Endothelial cell of umbilical vein (primary cell): ENCODE measurements around the gene SCPEP1. TPM values are rescaled to one million over a fixed set of nuclear protein-coding genes. Genes with fewer than 3 reads are reported as not detected.

Experiments
- BruUV-seq: library from RNA; stranded (reverse); fragments of 400-500 nt; replicated peaks from 2 replicates; lab custom pipeline; 2021; lab: Mats Ljungman, UMichigan
- CTCF ChIA-PET: fragments of 300-600, 350-600 bp; sonication (Branson Sonifier 250); formaldehyde crosslinking; loops from one replicate; lab custom pipeline; 2021; ENCODE audit warnings: antibody characterized with exemption, inconsistent platforms; lab: Charles Lee
- POLR2A ChIA-PET: fragments of 300-600, 350-600 bp; sonication (Branson Sonifier 250); formaldehyde crosslinking; loops from one replicate; lab custom pipeline; 2021; ENCODE audit warnings: antibody characterized with exemption, inconsistent platforms; lab: Charles Lee
- DNase-seq: peaks from one replicate; pipeline ENCODE4 v3.0.0-alpha.2; 2011; ENCODE audit warnings: low read depth, low spot score
- FAIRE-seq: peaks from 2 replicates; lab custom pipeline; 2011; peaks lifted over from hg19 to GRCh38; lab: Jason Lieb, UNC
- H2AFZ ChIP-seq: 2 replicates; pipeline ENCODE4 v1.6.0; 2012; ENCODE audit warnings: low read depth, low read length, control low read depth, inconsistent platforms
- H3K27ac ChIP-seq: 2 replicates; pipeline ENCODE4 v1.5.1; 2011; ENCODE audit warnings: low read depth, mild to moderate bottlenecking, control low read depth, low read length, moderate library complexity; ENCODE audit not compliant: insufficient read depth
- H3K27me3 ChIP-seq, 2 experiments: 2 replicates each; pipeline versions ENCODE4 v1.6.0 to v1.6.1; 2011; ENCODE audit warnings: low read length in 2 of 2, mixed read lengths in 1 of 2; ENCODE audit not compliant: control insufficient read depth in 2 of 2, insufficient read depth in 2 of 2
- H3K36me3 ChIP-seq, 2 experiments: 2 replicates in 1 of 2; 3 replicates in 1 of 2; pipeline ENCODE4 v1.5.1; 2011; ENCODE audit warnings: low read length in 2 of 2, mild to moderate bottlenecking in 1 of 2, moderate library complexity in 1 of 2; ENCODE audit not compliant: control insufficient read depth in 2 of 2, insufficient read depth in 2 of 2; ENCODE audit errors: extremely low read depth in 1 of 2
- H3K4me1 ChIP-seq: 3 replicates; pipeline ENCODE4 v1.5.1; 2011; ENCODE audit warnings: mild to moderate bottlenecking, low read length; ENCODE audit not compliant: control insufficient read depth, insufficient read depth; ENCODE audit errors: extremely low read depth
- H3K4me2 ChIP-seq: 2 replicates; pipeline ENCODE4 v1.6.1; 2011; ENCODE audit warnings: low read length, control low read depth, mixed read lengths; ENCODE audit not compliant: insufficient read depth
- H3K4me3 ChIP-seq, 3 experiments: fragments of 200-600 bp in 1 of 3; sonication (generic), shearing (Covaris generic) in 1 of 3; replicated peaks in 1 of 3; 2 replicates each; pipeline ENCODE4 v1.5.1; 2011 to 2016; ENCODE audit warnings: control low read depth in 3 of 3, low read length in 3 of 3, mild to moderate bottlenecking in 2 of 3, inconsistent platforms in 1 of 3, low read depth in 1 of 3, moderate library complexity in 1 of 3; ENCODE audit not compliant: insufficient read depth in 1 of 3
- H3K79me2 ChIP-seq: 2 replicates; pipeline ENCODE4 v1.6.0; 2012; ENCODE audit warnings: low read length, inconsistent platforms; ENCODE audit not compliant: control insufficient read depth, insufficient read depth
- H3K9ac ChIP-seq: replicated peaks from 2 replicates; pipeline ENCODE3; 2011; ENCODE audit warnings: low read length, control low read depth; ENCODE audit not compliant: insufficient read depth; ENCODE audit errors: extremely low read depth
- H3K9me1 ChIP-seq: replicated peaks from 3 replicates; pipeline ENCODE4 v1.6.0; 2011; ENCODE audit warnings: mild to moderate bottlenecking, low read length; ENCODE audit not compliant: control insufficient read depth, insufficient read depth; ENCODE audit errors: extremely low read depth
- H3K9me3 ChIP-seq: replicated peaks from 2 replicates; pipeline ENCODE4 v1.5.1; 2012; ENCODE audit warnings: low read length, inconsistent platforms; ENCODE audit not compliant: control insufficient read depth, insufficient read depth
- H4K20me1 ChIP-seq: replicated peaks from 2 replicates; pipeline ENCODE3; 2011; ENCODE audit warnings: mild to moderate bottlenecking, low read length; ENCODE audit not compliant: control insufficient read depth, insufficient read depth; ENCODE audit errors: extremely low read depth
- CTCF ChIP-seq, 2 donors: IDR thresholded peaks; 1 replicate in 1 of 2; 2 replicates in 1 of 2; pipeline ENCODE4 v1.5.1; 2011; ENCODE audit warnings: low read length in 2 of 2, mild to moderate bottlenecking in 2 of 2, moderate library complexity in 2 of 2, control low read depth in 1 of 2, inconsistent platforms in 1 of 2, low read depth in 1 of 2; ENCODE audit not compliant: insufficient read depth in 1 of 2; ENCODE audit errors: extremely low read depth in 1 of 2
- EZH2 ChIP-seq: IDR thresholded peaks from 2 replicates; pipeline ENCODE4 v1.6.1; 2012; ENCODE audit warnings: borderline replicate concordance, low read depth, mild to moderate bottlenecking, moderate library complexity, low read length, inconsistent platforms; ENCODE audit not compliant: severe bottlenecking
- FOS ChIP-seq: IDR thresholded peaks from 2 replicates; pipeline ENCODE4 v1.6.1; 2011; ENCODE audit warnings: mild to moderate bottlenecking, low read length, moderate library complexity, borderline replicate concordance; ENCODE audit not compliant: insufficient read depth
- GATA2 ChIP-seq: IDR thresholded peaks from 2 replicates; pipeline ENCODE4 v1.7.0; 2011; ENCODE audit warnings: low read depth, mild to moderate bottlenecking, moderate library complexity, mixed read lengths, low read length; ENCODE audit not compliant: insufficient read length, insufficient read depth
- JUN ChIP-seq: IDR thresholded peaks from 2 replicates; pipeline ENCODE4 v1.6.1; 2011; ENCODE audit warnings: borderline replicate concordance, low read depth; ENCODE audit not compliant: insufficient read length, insufficient read depth
- MYC ChIP-seq: IDR thresholded peaks from one replicate; pipeline ENCODE4 v1.6.1; 2011; ENCODE audit warnings: mild to moderate bottlenecking, low read depth, low read length
- POLR2A ChIP-seq: IDR thresholded peaks from 2 replicates; pipeline ENCODE4 v1.6.1; 2012; ENCODE audit warnings: low read depth, mild to moderate bottlenecking, control low read depth, low read length
- POLR2AphosphoS5 ChIP-seq: IDR thresholded peaks from 2 replicates; pipeline ENCODE4 v1.6.1; 2012; ENCODE audit warnings: low read depth, mild to moderate bottlenecking, control low read depth, low read length, moderate library complexity; ENCODE audit not compliant: insufficient read depth
- dilution Hi-C: fragments of 300-500 bp; cut with MboI; formaldehyde crosslinking; loops from one replicate; pipeline ENCODE4 v1.15.0; 2019; ENCODE audit warnings: low sequenced_read_pairs; ENCODE audit not compliant: extremely low pct_ligation_motif_present
- intact Hi-C: fragments of 100-400 bp; cut with micrococcal nuclease; formaldehyde crosslinking; loops from one replicate; pipeline ENCODE4 v1.10.0; 2022
- polyA plus RNA-seq, 4 experiments: library from polyadenylated mRNA; depleted of rRNA in 3 of 4; stranded (reverse) in 3 of 4; unstranded in 1 of 4; fragments of >200 nt; gene quantifications; 2 replicates each; pipeline versions ENCODE4 v1.2.1 to v1.2.3, GENCODE V29; 2011 to 2012; ENCODE audit warnings: missing spikeins in 1 of 4
- total RNA-seq: library from RNA; stranded (reverse); gene quantifications from 2 replicates; pipeline ENCODE4 v1.2.3, GENCODE V29; 2021
- TF ChIP-seq, protein P1 (sequence below): IDR thresholded peaks from 2 replicates; pipeline ENCODE4 v1.6.1; 2011; ENCODE audit not compliant: insufficient read depth, insufficient read length

Gene SCPEP1
- total and polyA plus RNA-seq, 2 donors (not counting 3 experiments of a cell fraction or from before 2014, with no cell fraction given): 38.6 to 43.6 TPM

- H3K9me3 ChIP-seq: no peaks in the 10 kb centered on the region
- TF ChIP-seq MYC: no peak
- TF ChIP-seq JUN: no peak
- TF ChIP-seq FOS: no peak
- TF ChIP-seq, protein P1, sequence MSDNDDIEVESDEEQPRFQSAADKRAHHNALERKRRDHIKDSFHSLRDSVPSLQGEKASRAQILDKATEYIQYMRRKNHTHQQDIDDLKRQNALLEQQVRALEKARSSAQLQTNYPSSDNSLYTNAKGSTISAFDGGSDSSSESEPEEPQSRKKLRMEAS: no peak
- no peak for TF ChIP-seq POLR2AphosphoS5
- TF ChIP-seq POLR2A: no peak
- TF ChIP-seq CTCF (IDR thresholded peaks at IDR 0.05; ENCODE audit: extremely low read depth in 1 of 2, insufficient read depth in 1 of 2, low read depth in 1 of 2, low read length in 2 of 2): no peak
- no peak for TF ChIP-seq GATA2
- no peak for TF ChIP-seq EZH2
- no TSS peak for BruUV-seq
- H3K4me3 ChIP-seq: no peak overlapping the region
- ChIA-PET CTCF (no interaction called here), POLR2A (no interaction called here)
- no peak for DNase-seq
- no peaks in the 10 kb centered on the region for H4K20me1 ChIP-seq
- H3K9ac ChIP-seq: no peak overlapping the region
- FAIRE-seq: no peak
- H3K9me1 ChIP-seq: no peaks in the 10 kb centered on the region
- no peak overlapping the region for H3K27ac ChIP-seq
- dilution Hi-C loops (no loop called here), intact Hi-C loops (no loop called here)
- H3K27me3 ChIP-seq: peaks cover 7 to 8% of the 10 kb centered on the region in 2 experiments
- no peak overlapping the region for H2AFZ ChIP-seq
- no peak overlapping the region for H3K4me2 ChIP-seq
- no peaks in the 10 kb centered on the region for H3K79me2 ChIP-seq
- H3K36me3 ChIP-seq: no peaks in the 10 kb centered on the region
- H3K4me1 ChIP-seq: no peaks in the 10 kb centered on the region
Measured at GRCh38 chr17:57038486-57038885, 60.6 kb downstream of the SCPEP1 start.
